HG02642 (cell line): ENCODE results near the gene RPL12.

Source experiments
- ATAC-seq: cut with Tn5 transposase; IDR thresholded peaks from one replicate; pipeline ENCODE4 v1.9.1; 2021; ENCODE audit warnings: mild to moderate bottlenecking; ENCODE audit not compliant: unreplicated experiment, poor library complexity

The RPL12 gene

DNA sequence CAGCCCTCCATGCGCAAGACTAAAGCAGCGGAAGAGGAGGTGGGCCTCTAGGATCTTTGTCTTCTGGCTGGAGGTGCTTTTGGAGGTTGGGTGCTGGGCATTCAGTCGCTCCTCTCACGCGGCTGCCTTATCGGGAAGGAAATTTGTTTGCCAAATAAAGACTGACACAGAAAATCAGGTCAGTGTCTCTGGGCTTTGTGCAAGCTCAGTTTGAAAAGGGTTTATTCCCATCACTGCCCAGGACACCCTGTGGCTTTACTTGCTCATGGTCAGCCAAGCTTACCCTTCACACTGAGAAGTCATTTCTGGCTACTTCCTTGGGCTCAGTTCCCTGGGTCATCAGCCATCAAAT lies 43.7 kb downstream of the RPL12 start:
- ATAC-seq: no peak

DNA sequence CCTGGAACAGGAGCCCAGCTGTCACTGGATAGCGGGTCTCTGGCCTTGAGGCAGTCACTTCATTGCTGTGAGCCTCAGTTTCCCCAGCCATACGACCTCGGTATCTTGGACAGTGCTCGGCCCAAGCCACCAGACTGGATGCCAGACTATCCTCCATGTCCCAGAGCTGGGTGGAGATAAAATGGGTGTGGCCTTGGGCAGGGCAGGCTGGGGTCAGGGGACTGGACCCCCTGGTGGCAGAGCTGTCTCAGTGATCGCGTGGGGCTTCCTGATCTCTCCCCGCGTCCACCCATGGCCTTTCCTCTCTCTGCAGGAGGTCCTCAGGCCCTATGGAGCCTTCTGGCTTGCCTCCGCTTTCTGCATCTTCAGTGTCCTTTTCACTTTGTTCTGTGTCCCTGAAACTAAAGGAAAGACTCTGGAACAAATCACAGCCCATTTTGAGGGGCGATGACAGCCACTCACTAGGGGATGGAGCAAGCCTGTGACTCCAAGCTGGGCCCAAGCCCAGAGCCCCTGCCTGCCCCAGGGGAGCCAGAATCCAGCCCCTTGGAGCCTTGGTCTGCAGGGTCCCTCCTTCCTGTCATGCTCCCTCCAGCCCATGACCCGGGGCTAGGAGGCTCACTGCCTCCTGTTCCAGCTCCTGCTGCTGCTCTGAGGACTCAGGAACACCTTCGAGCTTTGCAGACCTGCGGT lies 44.3 kb downstream of the RPL12 start:
- ATAC-seq: no peak

DNA sequence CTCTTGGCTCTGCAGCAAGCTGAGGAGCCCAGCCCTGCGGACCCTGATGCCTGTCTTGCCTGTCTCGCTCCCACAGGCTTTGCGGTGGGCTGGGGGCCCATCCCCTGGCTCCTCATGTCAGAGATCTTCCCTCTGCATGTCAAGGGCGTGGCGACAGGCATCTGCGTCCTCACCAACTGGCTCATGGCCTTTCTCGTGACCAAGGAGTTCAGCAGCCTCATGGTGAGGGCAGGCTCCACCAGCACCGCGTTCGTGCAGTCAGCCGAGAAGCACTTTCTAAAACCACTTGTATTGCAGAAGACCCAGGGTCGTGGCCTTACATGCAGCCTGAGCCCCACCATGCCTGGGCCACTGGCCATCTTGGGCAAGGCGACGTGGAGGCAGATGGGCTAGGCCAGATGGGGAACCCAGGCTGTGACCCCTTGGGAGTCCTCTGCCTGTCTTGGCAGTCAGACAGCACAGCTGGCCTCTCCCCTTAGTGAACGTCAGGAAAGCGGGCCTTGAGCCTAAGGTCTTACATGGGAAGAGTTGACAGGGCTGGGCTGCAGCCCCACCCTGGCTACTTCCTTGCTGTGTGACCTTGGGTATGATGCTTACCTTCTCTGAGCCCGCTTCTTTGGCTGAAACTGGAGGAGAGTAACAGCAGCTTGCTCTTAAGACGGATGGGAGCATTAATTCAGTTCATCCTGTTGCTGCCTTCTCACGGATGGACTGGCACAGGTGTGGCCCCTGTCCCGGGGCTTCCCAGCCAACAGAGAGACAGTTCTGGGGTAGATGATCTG lies 45.7 kb downstream of the RPL12 start:
- no peak for ATAC-seq

DNA sequence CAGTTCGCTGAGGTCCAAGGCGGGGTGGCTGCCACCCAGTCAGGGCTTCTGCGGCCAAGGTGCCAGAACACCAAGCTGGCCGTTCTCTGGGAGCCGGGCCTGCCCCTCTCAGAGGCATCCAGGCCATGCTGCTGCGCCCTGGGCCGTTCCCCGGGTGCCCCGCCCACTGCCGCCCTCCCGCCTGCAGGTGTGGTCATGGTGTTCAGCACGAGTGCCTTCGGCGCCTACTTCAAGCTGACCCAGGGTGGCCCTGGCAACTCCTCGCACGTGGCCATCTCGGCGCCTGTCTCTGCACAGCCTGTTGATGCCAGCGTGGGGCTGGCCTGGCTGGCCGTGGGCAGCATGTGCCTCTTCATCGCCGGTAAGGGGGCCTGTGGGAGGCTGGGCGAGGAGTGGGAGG lies 46.6 kb downstream of the RPL12 start:
- ATAC-seq: no peak

DNA sequence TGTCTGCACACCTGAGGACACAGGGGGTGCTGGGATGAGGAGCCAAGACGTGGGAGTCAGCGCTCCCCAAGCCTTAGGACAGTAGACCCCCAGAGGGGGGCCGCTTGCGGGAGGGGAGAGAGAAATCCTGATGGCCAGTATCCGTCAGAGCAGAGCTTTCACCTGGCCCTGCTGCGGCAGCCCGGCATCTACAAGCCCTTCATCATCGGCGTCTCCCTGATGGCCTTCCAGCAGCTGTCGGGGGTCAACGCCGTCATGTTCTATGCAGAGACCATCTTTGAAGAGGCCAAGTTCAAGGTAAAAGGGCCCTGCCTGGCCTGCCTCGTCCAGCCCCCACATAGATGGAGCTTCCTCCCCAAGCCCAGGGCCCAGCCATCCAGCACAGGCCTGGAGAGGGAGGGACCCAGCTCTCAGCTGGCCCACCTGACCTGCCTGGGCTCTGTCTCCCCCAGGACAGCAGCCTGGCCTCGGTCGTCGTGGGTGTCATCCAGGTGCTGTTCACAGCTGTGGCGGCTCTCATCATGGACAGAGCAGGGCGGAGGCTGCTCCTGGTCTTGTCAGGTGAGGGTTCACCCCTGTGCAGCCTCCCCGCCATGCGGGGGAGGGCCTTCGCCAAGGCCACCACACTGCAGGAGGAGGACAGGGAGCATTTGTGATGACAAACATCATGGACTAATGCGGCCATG lies 47.6 kb downstream of the RPL12 start:
- no peak for ATAC-seq

DNA sequence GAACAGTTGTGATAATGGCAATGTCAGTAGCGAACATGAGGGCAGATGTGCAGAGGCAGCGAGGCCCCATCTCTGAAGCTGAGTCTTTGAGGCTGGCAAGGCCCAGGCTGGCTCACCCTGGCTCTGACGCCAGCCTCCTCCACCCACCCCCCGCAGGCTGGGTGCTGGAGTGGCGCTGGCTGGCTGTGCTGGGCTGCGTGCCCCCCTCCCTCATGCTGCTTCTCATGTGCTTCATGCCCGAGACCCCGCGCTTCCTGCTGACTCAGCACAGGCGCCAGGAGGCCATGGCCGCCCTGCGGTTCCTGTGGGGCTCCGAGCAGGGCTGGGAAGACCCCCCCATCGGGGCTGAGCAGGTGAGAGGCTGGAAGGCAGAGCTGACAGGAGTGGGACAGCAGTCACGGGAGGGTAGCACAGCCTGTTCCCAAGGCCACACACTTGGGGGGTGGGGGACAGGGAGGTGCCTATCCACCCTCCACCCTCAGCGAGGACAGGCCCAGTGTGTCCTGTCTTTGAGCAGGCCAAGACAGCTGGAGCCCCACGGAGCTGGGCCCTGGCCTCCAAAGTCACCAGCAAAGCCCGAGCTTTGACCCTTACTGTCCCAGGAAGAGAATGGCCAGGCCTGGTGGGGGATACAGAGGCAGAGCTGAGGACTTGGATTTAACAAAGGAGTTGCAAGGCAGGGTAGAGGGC lies 48.7 kb downstream of the RPL12 start:
- no peak for ATAC-seq

DNA sequence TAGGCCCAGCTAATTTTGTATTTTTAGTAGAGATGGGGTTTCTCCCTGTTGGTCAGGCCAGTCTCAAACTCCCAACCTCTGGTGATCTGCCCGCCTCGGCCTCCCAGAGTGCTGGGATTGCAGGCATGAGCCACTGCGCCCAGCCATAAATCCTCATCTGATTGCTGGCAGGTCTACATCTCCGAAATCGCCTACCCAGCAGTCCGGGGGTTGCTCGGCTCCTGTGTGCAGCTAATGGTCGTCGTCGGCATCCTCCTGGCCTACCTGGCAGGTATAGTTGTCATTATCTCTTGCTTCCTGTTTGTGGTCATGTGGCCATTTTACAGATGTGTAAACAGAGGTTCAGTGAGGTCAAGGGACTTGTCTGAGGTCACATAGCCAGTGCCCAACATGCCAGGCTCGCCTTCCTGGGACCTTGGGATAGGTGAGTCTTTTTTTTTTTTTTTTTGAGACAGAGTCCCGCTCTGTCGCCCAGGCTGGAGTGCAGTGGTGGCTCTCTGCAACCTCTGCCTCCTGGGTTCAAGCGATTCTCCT lies 51.4 kb downstream of the RPL12 start:
- ATAC-seq: no peak

DNA sequence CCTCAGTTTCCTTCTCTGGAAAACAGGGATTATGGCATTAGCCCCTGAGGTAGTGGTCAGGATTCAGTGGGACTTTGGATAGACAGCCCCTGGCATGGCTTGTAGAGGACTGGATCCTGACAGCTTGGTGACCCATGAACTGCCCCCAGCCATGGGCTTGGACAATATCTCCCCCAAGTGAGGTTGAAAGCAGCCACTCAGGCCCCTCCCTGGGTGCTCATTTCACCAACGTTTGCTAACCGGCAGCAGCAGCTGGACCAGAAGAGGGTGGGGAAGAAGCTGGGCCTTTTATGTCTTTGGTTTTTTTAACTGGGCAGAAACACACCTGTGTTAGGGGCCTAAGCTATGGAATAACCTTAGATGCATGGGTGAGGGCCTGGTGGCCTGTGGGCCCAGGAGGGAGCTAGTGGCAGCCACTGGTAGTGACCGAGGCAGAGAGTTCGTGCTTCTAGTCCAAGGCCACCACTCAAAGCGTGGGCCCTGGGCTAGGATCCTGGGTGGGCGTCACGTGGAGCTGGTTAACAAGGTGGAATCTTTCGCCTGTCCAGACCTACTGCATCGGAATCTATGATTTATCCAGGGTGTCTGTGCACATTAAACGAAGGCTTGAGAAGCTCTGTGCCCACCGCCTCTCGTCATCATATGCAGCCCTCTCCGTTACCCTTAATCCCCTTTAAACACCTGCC lies 52.3 kb downstream of the RPL12 start:
- no peak for ATAC-seq

DNA sequence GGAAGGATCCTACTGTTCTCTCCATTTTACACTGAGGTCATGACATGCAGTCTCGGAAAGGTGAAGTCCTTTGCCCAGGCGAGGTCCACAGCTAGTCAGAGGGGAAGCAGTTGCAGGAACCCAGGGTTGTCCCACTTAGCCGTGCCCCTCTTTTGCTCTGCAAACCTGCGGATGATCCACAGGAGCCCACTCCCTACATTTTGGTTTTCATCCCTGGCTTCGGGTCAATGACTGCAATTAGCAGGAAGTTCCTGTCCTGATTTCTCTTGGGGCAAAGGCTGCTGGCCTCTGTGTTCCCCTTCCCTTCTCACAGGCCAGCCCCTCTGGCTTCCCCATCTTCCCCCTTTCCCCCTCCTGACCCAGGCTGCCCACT lies 52.9 kb downstream of the RPL12 start:
- ATAC-seq: no peak
